ENCODE results near the gene PHYHIPL. TPM values are rescaled to one million over a fixed set of nuclear protein-coding genes. Genes with fewer than 3 reads are reported as not detected.

Gene PHYHIPL
- total and polyA plus RNA-seq, 2 of the 8 experiments (the other 6 are each of a cell fraction or from before 2014, with no cell fraction given): 0.23 to 0.48 TPM

- CTCF ChIA-PET (ENCODE audit: partially characterized antibody): interaction anchor here (1.1 to 2.1 kb wide), 3 partner anchors 10 to 392 kb away, joined by 3 to 7 read pairs (median 4); no protein-coding TSS in a partner anchor
Observed at GRCh38 chr10:59229441-59229840, 53.0 kb downstream of the PHYHIPL start.

More at GRCh38 chr10:59229441-59229840, 53.0 kb downstream of the PHYHIPL start:
- Histone ChIP-seq H3K18ac (ENCODE audit: extremely low read depth, low read length) (no peak overlapping the region), H3K4me2 (ENCODE audit: insufficient read depth in 1 of 2, low read depth in 2 of 2, low read length in 2 of 2) (no peak overlapping the region), H3K23me2 (ENCODE audit: low read depth, low read length) (no peaks in the 10 kb centered on the region), H3K27me3 (replicated peaks in 1 of 4; ENCODE audit: control insufficient read depth in 3 of 4, extremely low read depth in 1 of 4, insufficient read depth in 3 of 4, low read length in 3 of 4) (no peaks in the 10 kb centered on the region), H3K36me3 (ENCODE audit: control insufficient read depth in 2 of 4, insufficient read depth in 4 of 4, low read length in 3 of 4) (no peaks in the 10 kb centered on the region), H3K56ac (replicated peaks; ENCODE audit: insufficient read length, low read depth, low read length) (no peak overlapping the region), H2AFZ (ENCODE audit: low read length) (no peak overlapping the region), H3K79me2 (ENCODE audit: control insufficient read depth in 1 of 2, insufficient read depth in 2 of 2, low read length in 2 of 2) (no peaks in the 10 kb centered on the region), H3K27ac (ENCODE audit: low read depth, low read length) (no peak overlapping the region), H4K5ac (ENCODE audit: insufficient read length, low read depth, low read length) (no peak overlapping the region), H3K4me1 (replicated peaks in 1 of 4; ENCODE audit: control insufficient read depth in 3 of 4, insufficient read depth in 4 of 4, low read length in 3 of 4) (no peaks in the 10 kb centered on the region), H2BK20ac (ENCODE audit: low read length) (no peak overlapping the region), H2BK5ac (ENCODE audit: low read depth, low read length) (no peak overlapping the region), H4K20me1 (replicated peaks in 1 of 2; ENCODE audit: control insufficient read depth in 1 of 2, insufficient read depth in 2 of 2, low read length in 2 of 2) (no peaks in the 10 kb centered on the region), H3K79me1 (ENCODE audit: low read depth, low read length) (no peaks in the 10 kb centered on the region), H2BK15ac (ENCODE audit: low read length) (no peak overlapping the region), H3K9me3 (ENCODE audit: insufficient read depth in 2 of 2, low read depth in 1 of 2, low read length in 1 of 2) (no peaks in the 10 kb centered on the region), H2AK5ac (ENCODE audit: low read depth, low read length) (no peak overlapping the region), H3K4me3 (ENCODE audit: extremely low read depth in 1 of 4, insufficient read depth in 2 of 4, low read depth in 3 of 4, low read length in 4 of 4) (no peak overlapping the region), H3K4ac (replicated peaks; ENCODE audit: insufficient read length, low read depth, low read length) (no peak overlapping the region), H4K91ac (replicated peaks; ENCODE audit: insufficient read length, low read length) (no peak overlapping the region), H3K14ac (ENCODE audit: insufficient read length) (no peak overlapping the region), H3K9ac (replicated peaks in 1 of 4; ENCODE audit: extremely low read depth in 1 of 4, low read depth in 3 of 4, low read length in 3 of 4) (no peak overlapping the region), H2BK12ac (ENCODE audit: low read depth, low read length) (no peak overlapping the region), H4K8ac (ENCODE audit: extremely low read depth, insufficient read depth, low read length) (no peak overlapping the region), H3K23ac (ENCODE audit: insufficient read length) (no peak overlapping the region), H2BK120ac (replicated peaks; ENCODE audit: low read depth, low read length) (no peak overlapping the region)
- POLR2A ChIA-PET (ENCODE audit: partially characterized antibody): no interaction called here
- FAIRE-seq (no peak), DNase-seq (ENCODE audit: low read depth in 1 of 2, low spot score in 2 of 2) (no peak)
- no peak for TF ChIP-seq CREB1 (IDR thresholded peaks at IDR 0.05)
- TF ChIP-seq EZH2 (IDR thresholded peaks at IDR 0.05; ENCODE audit: low read depth, low read length, severe bottlenecking): no peak
- TF ChIP-seq POLR2A (IDR thresholded peaks at IDR 0.05; ENCODE audit: control extremely low read depth in 1 of 2, low read depth in 2 of 2, low read length in 2 of 2): no peak
- WGBS, 2 experiments (ENCODE audit: extremely low coverage in 1 of 2, insufficient coverage in 1 of 2, insufficient read length in 1 of 2, insufficient replicate concordance in 2 of 2, low coverage in 1 of 2, low lambda C conversion rate in 2 of 2, missing lambda C conversion rate in 1 of 2): 86% methylated on average over 4 of the region's 4 CpGs; no CpG with 5 or more reads in 1 of the 2 experiments
